Mesendoderm (in vitro differentiated cells): ENCODE results near the gene FMOD.
A peak's percentile ranks its signal among the peaks of the same experiment; 100 is the strongest.
"Not testable (repeated sequence)": the region's sequence is repeated elsewhere in the genome, so short reads cannot be mapped to it uniquely, and the experiment has no call there.

Experiments used
- DNase-seq: peaks from one replicate; pipeline ENCODE4 v3.0.0; 2013
- H2AK5ac ChIP-seq: 2 replicates; pipeline ENCODE4 v1.6.1; 2013; ENCODE audit warnings: low read length, inconsistent platforms
- H2BK120ac ChIP-seq: 2 replicates; pipeline ENCODE4 v1.6.1; 2013; ENCODE audit warnings: low read depth, mild to moderate bottlenecking, low read length, moderate library complexity, mixed read lengths
- H2BK15ac ChIP-seq: replicated peaks from 2 replicates; pipeline ENCODE4 v1.6.1; 2013; ENCODE audit warnings: low read depth, mild to moderate bottlenecking, moderate library complexity
- H2BK5ac ChIP-seq: 2 replicates; pipeline ENCODE4 v1.6.1; 2013; ENCODE audit warnings: low read length, inconsistent platforms
- H3K18ac ChIP-seq: 2 replicates; pipeline ENCODE4 v1.6.1; 2013; ENCODE audit warnings: mild to moderate bottlenecking, low read length, mixed read lengths
- H3K23ac ChIP-seq: one replicate; pipeline ENCODE4 v1.6.1; 2013; ENCODE audit warnings: low read length
- H3K27ac ChIP-seq: 2 replicates; pipeline ENCODE4 v1.5.1; 2013; ENCODE audit warnings: low read depth, mild to moderate bottlenecking, inconsistent platforms, low read length, moderate library complexity
- H3K27me3 ChIP-seq: 2 replicates; pipeline ENCODE4 v1.6.1; 2013; ENCODE audit warnings: low read length, control low read depth, mild to moderate bottlenecking, inconsistent platforms; ENCODE audit not compliant: insufficient read depth, poor library complexity
- H3K36me3 ChIP-seq: 2 replicates; pipeline ENCODE4 v1.6.1; 2013; ENCODE audit warnings: low read length, inconsistent platforms; ENCODE audit not compliant: control insufficient read depth, insufficient read depth
- H3K4ac ChIP-seq: one replicate; pipeline ENCODE4 v1.6.1; 2013; ENCODE audit warnings: low read depth, mild to moderate bottlenecking, low read length, moderate library complexity
- H3K4me1 ChIP-seq: 2 replicates; pipeline ENCODE4 v1.6.1; 2013; ENCODE audit warnings: low read depth, low read length, inconsistent platforms; ENCODE audit not compliant: control insufficient read depth
- H3K4me2 ChIP-seq: 2 replicates; pipeline ENCODE4 v1.6.1; 2013; ENCODE audit warnings: low read length
- H3K4me3 ChIP-seq: 2 replicates; pipeline ENCODE4 v1.5.1; 2013; ENCODE audit warnings: mild to moderate bottlenecking, low read length
- H3K56ac ChIP-seq: one replicate; pipeline ENCODE4 v1.6.1; 2013; ENCODE audit warnings: low read length
- H3K79me1 ChIP-seq: 2 replicates; pipeline ENCODE4 v1.6.1; 2013; ENCODE audit warnings: low read length, inconsistent platforms
- H3K79me2 ChIP-seq: 2 replicates; pipeline ENCODE4 v1.6.1; 2013; ENCODE audit warnings: mild to moderate bottlenecking, low read length; ENCODE audit not compliant: control insufficient read depth, insufficient read depth
- H3K9ac ChIP-seq: 2 replicates; pipeline ENCODE4 v1.6.1; 2013; ENCODE audit warnings: low read length, inconsistent platforms
- H4K5ac ChIP-seq: one replicate; pipeline ENCODE4 v1.6.1; 2013; ENCODE audit warnings: low read length
- H4K8ac ChIP-seq: one replicate; pipeline ENCODE4 v1.6.1; 2013; ENCODE audit warnings: low read depth, mild to moderate bottlenecking, control low read depth, low read length, moderate library complexity
- WGBS: extraction: QIAGEN DNeasy Blood & Tissue Kit; methylation state at CpG from one replicate; pipeline ENCODE4 v1.1.7; 2013; ENCODE audit warnings: low lambda C conversion rate, missing lambda C conversion rate; ENCODE audit not compliant: insufficient coverage; ENCODE audit errors: extremely low coverage; 5-methylcytosine and 5-hydroxymethylcytosine counted together

FMOD gene

DNA sequence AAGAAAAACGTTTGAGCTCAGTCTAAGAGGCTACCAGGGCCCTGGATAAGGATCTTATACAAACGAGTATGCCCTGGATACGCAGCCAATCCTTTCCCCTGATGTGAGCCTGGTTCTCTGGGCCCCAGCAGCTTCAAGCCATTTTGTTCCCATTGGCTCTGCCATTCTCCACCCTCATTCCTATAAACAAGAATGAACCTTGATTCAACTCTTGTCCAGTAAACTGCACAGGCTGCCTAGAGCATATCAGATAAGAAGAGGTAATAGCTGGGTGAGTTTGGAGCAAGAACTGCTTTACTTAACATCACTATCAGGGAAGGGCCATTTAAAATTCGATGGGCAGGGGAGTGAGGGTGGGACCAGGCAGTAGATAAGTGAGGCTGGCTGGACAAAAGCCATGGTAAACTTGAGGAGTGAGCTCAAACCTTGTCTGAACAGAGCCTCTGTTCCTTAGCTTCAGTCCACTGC, 34.3 kb downstream of the FMOD start:
- H3K18ac ChIP-seq = no peak overlapping the region
- no peak overlapping the region for H3K56ac ChIP-seq
- DNase-seq = no peak
- no peaks in the 10 kb centered on the region for H3K79me1 ChIP-seq
- no peak overlapping the region for H2BK120ac ChIP-seq
- no peak overlapping the region for H3K9ac ChIP-seq
- no peak overlapping the region for H4K8ac ChIP-seq
- no CpG with 5 or more reads among the region's 4 CpGs for WGBS
- H3K27ac ChIP-seq = no peak overlapping the region
- no peak overlapping the region for H3K23ac ChIP-seq
- no peak overlapping the region for H4K5ac ChIP-seq
- H2BK15ac ChIP-seq = no peak overlapping the region
- H3K4me3 ChIP-seq = no peak overlapping the region
- H3K27me3 ChIP-seq = no peaks in the 10 kb centered on the region
- H3K4me2 ChIP-seq = no peak overlapping the region
- H3K36me3 ChIP-seq = no peaks in the 10 kb centered on the region
- H3K79me2 ChIP-seq = no peaks in the 10 kb centered on the region
- no peak overlapping the region for H3K4ac ChIP-seq
- no peak overlapping the region for H2BK5ac ChIP-seq
- H3K4me1 ChIP-seq = peaks cover 9% of the 10 kb centered on the region
- no peak overlapping the region for H2AK5ac ChIP-seq

DNA sequence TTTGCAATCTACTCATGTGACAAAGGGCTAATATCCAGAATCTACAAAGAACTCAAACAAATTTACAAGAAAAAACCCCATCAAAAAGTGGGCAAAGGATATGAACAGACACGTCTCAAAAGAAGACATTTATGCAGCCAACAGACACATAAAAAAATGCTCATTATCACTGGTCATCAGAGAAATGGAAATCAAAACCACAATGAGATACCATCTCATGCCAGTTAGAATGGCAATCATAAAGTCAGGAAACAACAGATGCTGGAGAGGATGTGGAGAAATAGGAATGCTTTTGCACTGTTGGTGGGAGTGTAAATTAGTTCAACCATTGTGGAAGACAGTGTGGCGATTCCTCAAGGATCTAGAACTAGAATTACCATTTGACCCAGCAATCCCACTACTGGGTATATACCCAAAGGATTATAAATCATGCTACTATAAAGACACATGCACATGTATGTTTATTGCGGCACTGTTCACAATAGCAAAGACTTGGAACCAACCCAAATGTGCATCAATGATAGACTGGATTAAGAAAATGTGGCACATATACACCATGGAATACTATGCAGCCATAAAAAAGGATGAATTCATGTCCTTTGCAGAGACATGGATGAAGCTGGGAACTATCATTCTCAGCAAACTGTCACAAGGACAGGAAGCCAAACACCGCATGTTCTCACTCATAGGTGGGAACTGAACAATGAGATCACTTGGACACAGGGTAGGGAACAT, 36.7 kb downstream of the FMOD start:
- not testable (repeated sequence) for H3K4me3 ChIP-seq, H3K36me3 ChIP-seq, H2BK15ac ChIP-seq, H3K4me1 ChIP-seq, H3K23ac ChIP-seq, H2AK5ac ChIP-seq, H3K79me2 ChIP-seq, H3K56ac ChIP-seq, H3K27ac ChIP-seq, H4K8ac ChIP-seq, H3K18ac ChIP-seq, DNase-seq, H2BK5ac ChIP-seq, H3K27me3 ChIP-seq, H3K9ac ChIP-seq, H3K79me1 ChIP-seq, H3K4me2 ChIP-seq, H3K4ac ChIP-seq, H4K5ac ChIP-seq, H2BK120ac ChIP-seq
- WGBS = no CpG with 5 or more reads among the region's 4 CpGs

DNA sequence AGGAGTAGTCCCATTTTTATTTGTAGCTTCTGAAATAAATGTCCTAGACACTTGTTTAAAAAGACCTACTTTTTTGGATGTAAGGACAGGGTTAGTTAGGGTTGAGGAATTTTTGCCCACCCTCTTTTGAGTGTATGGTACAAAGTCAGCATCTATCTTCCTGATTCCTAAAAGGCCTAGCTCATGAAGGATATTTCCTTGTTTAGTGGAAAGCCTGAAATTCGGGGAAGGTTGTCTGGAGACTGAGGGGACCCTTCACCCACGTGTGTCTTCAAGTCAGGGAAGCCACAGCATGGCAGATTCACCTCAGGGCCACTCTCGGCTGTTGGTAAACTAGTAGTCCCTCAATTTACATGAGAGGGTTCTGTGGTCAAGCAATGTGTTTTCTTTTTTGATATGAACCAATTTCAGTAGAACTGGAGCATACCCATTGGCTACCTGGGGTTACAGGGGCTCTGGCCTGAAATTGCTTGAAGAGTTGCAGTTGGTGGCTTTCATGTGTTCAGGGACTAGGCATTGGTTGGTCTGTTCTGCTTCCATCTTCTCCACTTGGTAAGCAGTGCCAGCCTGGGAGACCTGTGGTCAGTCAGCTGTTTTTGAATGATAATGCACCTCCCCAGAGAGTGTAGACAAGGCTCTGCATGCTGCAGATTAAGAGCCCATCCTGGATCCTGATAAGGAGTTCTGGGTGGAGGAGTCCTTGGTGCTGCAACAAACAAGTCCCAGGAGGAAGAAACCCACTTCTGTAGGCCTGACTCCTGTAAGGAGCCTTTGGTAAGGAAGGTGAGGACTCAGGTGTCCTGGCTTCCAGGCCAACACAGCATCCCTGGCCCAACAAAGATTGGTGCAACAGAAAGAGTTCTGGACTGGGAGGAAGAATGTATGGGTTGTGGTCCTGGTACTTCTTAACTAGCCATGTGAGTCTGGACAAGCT, 39.3 kb downstream of the FMOD start:
- WGBS = no CpG with 5 or more reads among the region's 3 CpGs
- no peak overlapping the region for H3K27ac ChIP-seq

DNA sequence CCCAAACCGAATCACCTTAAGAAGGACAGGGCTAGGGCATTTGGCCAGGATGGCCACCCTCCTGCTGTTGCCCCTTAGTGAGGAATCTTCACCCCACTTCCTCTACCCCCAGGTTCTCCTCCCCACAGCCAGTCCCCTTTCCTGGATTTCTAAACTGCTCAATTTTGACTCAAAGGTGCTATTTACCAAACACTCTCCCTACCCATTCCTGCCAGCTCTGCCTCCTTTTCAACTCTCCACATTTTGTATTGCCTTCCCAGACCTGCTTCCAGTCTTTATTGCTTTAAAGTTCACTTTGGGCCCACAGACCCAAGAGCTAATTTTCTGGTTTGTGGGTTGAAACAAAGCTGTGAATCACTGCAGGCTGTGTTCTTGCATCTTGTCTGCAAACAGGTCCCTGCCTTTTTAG, 42.0 kb downstream of the FMOD start:
- Histone ChIP-seq H3K79me2 (no peaks in the 10 kb centered on the region), H2BK5ac (no peak overlapping the region), H3K79me1 (no peaks in the 10 kb centered on the region), H3K27ac (no peak overlapping the region), H3K9ac (no peak overlapping the region), H2BK15ac (no peak overlapping the region), H3K4ac (no peak overlapping the region), H3K36me3 (no peaks in the 10 kb centered on the region), H3K27me3 (no peaks in the 10 kb centered on the region), H2AK5ac (no peak overlapping the region), H4K8ac (no peak overlapping the region), H2BK120ac (no peak overlapping the region), H3K56ac (peak overlapping the region; percentile 9), H3K4me1 (peaks cover 23% of the 10 kb centered on the region), H4K5ac (no peak overlapping the region), H3K18ac (no peak overlapping the region), H3K23ac (no peak overlapping the region), H3K4me2 (no peak overlapping the region), H3K4me3 (no peak overlapping the region)
- no peak for DNase-seq
- WGBS = no CpG with 5 or more reads among the region's 1 CpG

More for the DNA sequence above, 39.3 kb downstream of the FMOD start:
- Histone ChIP-seq H2BK5ac (no peak overlapping the region), H3K4me2 (no peak overlapping the region), H4K8ac (no peak overlapping the region), H3K4me3 (no peak overlapping the region), H3K79me1 (no peaks in the 10 kb centered on the region), H3K4me1 (peaks cover 18% of the 10 kb centered on the region), H3K27me3 (no peaks in the 10 kb centered on the region), H4K5ac (no peak overlapping the region), H3K18ac (no peak overlapping the region), H3K23ac (no peak overlapping the region), H3K9ac (no peak overlapping the region), H2BK120ac (no peak overlapping the region), H2AK5ac (no peak overlapping the region), H3K4ac (no peak overlapping the region), H2BK15ac (no peak overlapping the region), H3K36me3 (no peaks in the 10 kb centered on the region), H3K79me2 (no peaks in the 10 kb centered on the region), H3K56ac (no peak overlapping the region)
- DNase-seq = no peak

DNA sequence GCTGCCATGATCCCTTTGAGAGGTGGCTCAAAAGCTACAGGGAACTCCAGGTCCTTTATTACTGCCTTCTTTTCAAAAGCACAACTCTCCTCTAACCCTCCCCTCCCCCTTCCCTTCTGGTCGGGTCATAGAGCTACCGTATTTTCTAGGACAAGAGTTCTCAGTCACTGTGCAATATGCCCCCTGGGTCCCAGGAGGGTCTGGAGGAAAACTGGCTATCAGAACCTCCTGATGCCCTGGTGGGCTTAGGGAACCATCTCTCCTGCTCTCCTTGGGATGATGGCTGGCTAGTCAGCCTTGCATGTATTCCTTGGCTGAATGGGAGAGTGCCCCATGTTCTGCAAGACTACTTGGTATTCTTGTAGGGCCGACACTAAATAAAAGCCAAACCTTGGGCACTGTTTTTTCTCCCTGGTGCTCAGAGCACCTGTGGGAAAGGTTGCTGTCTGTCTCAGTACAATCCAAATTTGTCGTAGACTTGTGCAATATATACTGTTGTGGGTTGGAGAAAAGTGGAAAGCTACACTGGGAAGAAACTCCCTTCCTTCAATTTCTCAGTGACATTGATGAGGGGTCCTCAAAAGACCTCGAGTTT, 42.5 kb downstream of the FMOD start:
- H3K79me1 ChIP-seq = no peaks in the 10 kb centered on the region
- H4K8ac ChIP-seq = no peak overlapping the region
- no peaks in the 10 kb centered on the region for H3K79me2 ChIP-seq
- WGBS = no CpG with 5 or more reads among the region's 5 CpGs
- H3K4me3 ChIP-seq = no peak overlapping the region
- no peak overlapping the region for H3K27ac ChIP-seq
- no peaks in the 10 kb centered on the region for H3K27me3 ChIP-seq
- H2BK5ac ChIP-seq = no peak overlapping the region
- no peak overlapping the region for H4K5ac ChIP-seq
- no peak overlapping the region for H3K18ac ChIP-seq
- DNase-seq = peak; percentile 30
- no peak overlapping the region for H3K4ac ChIP-seq
- no peak overlapping the region for H2BK15ac ChIP-seq
- H3K9ac ChIP-seq = no peak overlapping the region
- H3K23ac ChIP-seq = no peak overlapping the region
- no peak overlapping the region for H2AK5ac ChIP-seq
- no peaks in the 10 kb centered on the region for H3K36me3 ChIP-seq
- no peak overlapping the region for H2BK120ac ChIP-seq
- peaks cover 23% of the 10 kb centered on the region for H3K4me1 ChIP-seq
- peak overlapping the region; percentile 11 for H3K4me2 ChIP-seq
- H3K56ac ChIP-seq = peak overlapping the region; percentile 9
